RWPE2 (cell line): Measurements from ENCODE around the gene ZSCAN9.

Experiments used
- ATAC-seq: fragments of 200-7000 bp; cut with Tn5 transposase; 3 replicates; pipeline ENCODE4 v1.9.1; 2021; ENCODE audit warnings: low read depth
- DNase-seq: peaks from one replicate; pipeline ENCODE4 v3.0.0-alpha.2; 2020; ENCODE audit warnings: low spot score
- H3K27ac ChIP-seq: fragments of 450-650 bp; 2 replicates; pipeline ENCODE4 v1.5.1; 2017; ENCODE audit warnings: mild to moderate bottlenecking; ENCODE audit not compliant: poor library complexity, severe bottlenecking
- H3K27me3 ChIP-seq: fragments of 250-450 bp; sonication (Bioruptor Pico); 2 replicates; pipeline ENCODE4 v1.5.1; 2021; ENCODE audit warnings: mild to moderate bottlenecking, moderate library complexity; ENCODE audit not compliant: insufficient read depth, poor library complexity, severe bottlenecking
- H3K36me3 ChIP-seq: fragments of 250-450 bp; sonication (Bioruptor Pico); 2 replicates; pipeline ENCODE4 v1.5.1; 2020; ENCODE audit warnings: low read depth, mild to moderate bottlenecking, moderate library complexity
- H3K4me1 ChIP-seq: fragments of 250-450 bp; sonication (Bioruptor Pico); 2 replicates; pipeline ENCODE4 v1.5.1; 2021; ENCODE audit warnings: mild to moderate bottlenecking, moderate library complexity; ENCODE audit not compliant: insufficient read depth, poor library complexity, severe bottlenecking
- H3K4me3 ChIP-seq: fragments of 250-450 bp; sonication (Bioruptor Pico); 2 replicates; pipeline ENCODE4 v1.5.1; 2021; ENCODE audit warnings: mild to moderate bottlenecking, moderate library complexity; ENCODE audit not compliant: severe bottlenecking
- H3K9me3 ChIP-seq: fragments of 250-450 bp; sonication (Bioruptor Pico); 2 replicates; pipeline ENCODE4 v1.5.1; 2021; ENCODE audit warnings: mild to moderate bottlenecking, moderate library complexity; ENCODE audit not compliant: severe bottlenecking
- CTCF ChIP-seq: fragments of 450-650 bp; IDR thresholded peaks from one replicate; pipeline ENCODE4 v1.5.1; 2017; ENCODE audit warnings: mild to moderate bottlenecking, moderate library complexity; ENCODE audit not compliant: poor library complexity, severe bottlenecking

The ZSCAN9 gene

GRCh38 chr6:28200020-28200419 lies 25.1 kb upstream of the ZSCAN9 start:
- DNase-seq (no peak), ATAC-seq (no peak)
- Histone ChIP-seq H3K9me3 (no peaks in the 10 kb centered on the region), H3K4me3 (no peak overlapping the region), H3K27me3 (no peaks in the 10 kb centered on the region), H3K36me3 (no peaks in the 10 kb centered on the region), H3K4me1 (no peaks in the 10 kb centered on the region), H3K27ac (no peak overlapping the region)
- TF ChIP-seq CTCF: no peak

GRCh38 chr6:28203201-28203600 lies 21.9 kb upstream of the ZSCAN9 start:
- TF ChIP-seq CTCF: no peak
- no peak overlapping the region for H3K4me3 ChIP-seq
- DNase-seq: no peak
- H3K9me3 ChIP-seq: no peaks in the 10 kb centered on the region
- no peak for ATAC-seq
- H3K27me3 ChIP-seq: no peaks in the 10 kb centered on the region
- no peak overlapping the region for H3K27ac ChIP-seq
- H3K36me3 ChIP-seq: no peaks in the 10 kb centered on the region
- H3K4me1 ChIP-seq: no peaks in the 10 kb centered on the region

GRCh38 chr6:28205879-28206278 lies 19.2 kb upstream of the ZSCAN9 start:
- Histone ChIP-seq H3K27ac (no peak overlapping the region), H3K9me3 (no peaks in the 10 kb centered on the region), H3K36me3 (no peaks in the 10 kb centered on the region), H3K27me3 (no peaks in the 10 kb centered on the region), H3K4me1 (peaks cover 5% of the 10 kb centered on the region), H3K4me3 (no peak overlapping the region)
- no peak for ATAC-seq
- TF ChIP-seq CTCF: no peak
- DNase-seq: no peak

GRCh38 chr6:28206527-28206926 lies 18.5 kb upstream of the ZSCAN9 start:
- Histone ChIP-seq H3K4me3 (no peak overlapping the region), H3K27ac (no peak overlapping the region), H3K9me3 (no peaks in the 10 kb centered on the region), H3K36me3 (no peaks in the 10 kb centered on the region), H3K4me1 (peaks cover 5% of the 10 kb centered on the region), H3K27me3 (no peaks in the 10 kb centered on the region)
- TF ChIP-seq CTCF: no peak
- DNase-seq (no peak), ATAC-seq (no peak)

GRCh38 chr6:28206928-28207509 lies 18.1 kb upstream of the ZSCAN9 start:
- ATAC-seq (no peak; the same call in 2 of the 3 replicates), DNase-seq (no peak)
- H3K27ac ChIP-seq: no peak overlapping the region
- no peaks in the 10 kb centered on the region for H3K27me3 ChIP-seq
- H3K36me3 ChIP-seq: no peaks in the 10 kb centered on the region
- no peaks in the 10 kb centered on the region for H3K9me3 ChIP-seq
- H3K4me1 ChIP-seq: peaks cover 5% of the 10 kb centered on the region
- TF ChIP-seq CTCF: no peak
- H3K4me3 ChIP-seq: peak overlapping the region; percentile 32
